ENCODE results near the gene SRGAP2C.
"Not testable (repeated sequence)": the region's sequence is repeated elsewhere in the genome, so short reads cannot be mapped to it uniquely, and the experiment has no call there.

Gene SRGAP2C

DNA sequence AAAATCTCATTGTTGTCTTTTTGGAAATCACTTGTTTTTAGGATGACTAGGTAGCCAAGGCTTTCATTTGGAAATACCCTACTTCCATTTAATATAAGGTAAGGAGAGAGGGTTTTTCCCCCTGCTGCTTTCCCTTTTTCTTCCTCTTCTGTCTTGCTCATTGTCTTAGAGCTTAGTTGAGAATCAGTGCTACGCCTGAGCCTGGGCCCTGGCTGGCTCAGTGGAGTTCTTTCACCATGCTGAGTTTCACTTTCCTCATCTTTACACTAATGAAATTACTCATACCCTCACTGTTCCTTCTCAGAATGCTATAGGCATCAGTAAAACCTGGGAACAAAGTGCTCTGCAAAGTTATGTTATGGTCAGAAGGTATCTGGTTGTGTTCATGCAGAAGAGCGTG is 154.8 kb downstream of the SRGAP2C start:
- DNase-seq (ENCODE audit: low spot score): not testable (repeated sequence)

GRCh38 chr1:121343311-121343906 is 158.6 kb downstream of the SRGAP2C start:
- DNase-seq (ENCODE audit: low spot score): not testable (repeated sequence)

- DNase-seq (ENCODE audit: low spot score): not testable (repeated sequence)
These were observed 159.6 kb downstream of the SRGAP2C start for GRCh38 chr1:121344355-121344754.

DNA sequence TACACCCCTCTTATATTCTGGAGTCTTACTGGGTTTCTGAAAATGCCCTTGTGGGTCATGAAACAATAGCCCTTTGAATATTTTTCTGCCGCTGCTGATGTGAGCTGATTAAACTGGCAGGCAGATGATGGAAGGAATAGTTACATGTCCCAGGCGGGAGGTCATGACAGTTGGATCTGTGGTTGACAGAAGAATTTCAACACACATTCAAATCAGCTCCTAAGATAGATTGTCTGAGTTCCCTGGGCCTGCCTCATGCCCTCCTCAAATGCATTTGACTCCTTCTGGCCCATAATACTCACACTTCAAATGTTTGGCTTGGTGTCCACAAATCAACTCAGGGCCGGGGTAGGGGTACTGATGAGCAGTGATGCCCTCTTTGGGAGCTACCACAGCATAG is 161.9 kb downstream of the SRGAP2C start:
- not testable (repeated sequence) for DNase-seq (ENCODE audit: low spot score)

GRCh38 chr1:121347476-121347875 is 162.7 kb downstream of the SRGAP2C start:
- DNase-seq (ENCODE audit: low spot score): not testable (repeated sequence)

DNA sequence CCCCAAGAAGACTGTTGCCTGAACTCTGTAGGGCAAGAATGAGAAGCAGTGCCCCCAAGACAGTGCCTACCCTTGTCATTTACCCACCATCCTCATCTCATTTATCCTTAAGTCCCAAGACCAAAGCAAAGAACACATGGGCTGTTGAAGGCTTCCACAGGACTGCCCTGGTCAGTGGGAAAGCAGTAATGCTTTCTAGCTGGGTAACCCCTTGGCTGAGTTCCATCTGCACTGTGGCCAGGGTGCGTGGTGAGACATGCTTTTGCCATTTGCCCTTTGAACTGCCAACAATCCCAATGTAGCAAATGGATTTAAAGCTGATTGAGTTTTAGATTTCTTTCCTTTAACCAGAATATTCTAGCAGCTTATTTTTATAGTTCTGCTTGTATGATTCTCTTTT is 163.3 kb downstream of the SRGAP2C start:
- DNase-seq (ENCODE audit: low spot score): not testable (repeated sequence)

- not testable (repeated sequence) for DNase-seq (ENCODE audit: low spot score)
These were observed 164.7 kb downstream of the SRGAP2C start for GRCh38 chr1:121349332-121349967.

- not testable (repeated sequence) for DNase-seq (ENCODE audit: low spot score)
These were observed 171.1 kb downstream of the SRGAP2C start for GRCh38 chr1:121355711-121356420.

DNA sequence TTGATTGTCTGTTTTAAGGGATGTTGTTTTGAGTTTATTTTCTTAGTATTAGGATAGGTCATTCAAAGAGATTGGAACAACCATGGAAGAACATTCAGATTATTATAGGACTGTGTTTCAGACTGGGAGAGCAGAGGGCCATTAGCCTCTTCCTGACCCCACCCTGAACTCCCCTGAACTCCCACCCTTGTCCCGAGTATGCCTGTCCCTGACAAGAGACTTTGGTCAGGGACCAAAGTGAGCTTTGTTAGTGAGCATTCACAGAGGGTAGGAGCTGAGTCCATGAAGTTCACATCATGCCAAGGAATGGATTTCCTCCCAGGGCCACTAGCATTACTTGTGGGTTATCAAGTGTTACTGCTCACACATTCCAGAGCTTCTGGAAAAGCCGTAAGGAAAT is 172.0 kb downstream of the SRGAP2C start:
- not testable (repeated sequence) for DNase-seq (ENCODE audit: low spot score)

DNA sequence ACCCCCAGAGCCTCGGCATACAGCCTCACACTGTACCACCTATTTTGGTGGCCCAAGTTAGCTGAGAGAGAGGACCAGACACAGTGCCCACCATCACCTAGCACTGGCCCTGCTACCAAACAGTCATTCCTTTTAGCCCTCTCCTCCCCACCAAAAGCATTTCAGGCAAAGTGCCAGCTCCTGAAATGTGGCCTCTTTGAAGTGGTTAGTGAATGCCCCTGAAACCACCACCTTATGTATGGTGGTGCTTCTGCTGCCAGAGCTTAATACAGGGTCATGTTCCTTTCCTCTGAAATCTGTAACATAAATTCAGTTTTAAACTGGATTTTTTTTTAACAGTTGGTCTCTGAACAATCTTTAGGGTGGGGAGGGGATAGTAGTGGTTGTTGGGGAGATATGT is 175.8 kb downstream of the SRGAP2C start:
- DNase-seq (ENCODE audit: low spot score): not testable (repeated sequence)

- DNase-seq (ENCODE audit: low spot score): not testable (repeated sequence)
These were observed 176.9 kb downstream of the SRGAP2C start for GRCh38 chr1:121361451-121362233.

- not testable (repeated sequence) for DNase-seq (ENCODE audit: low spot score)
These were observed 177.6 kb downstream of the SRGAP2C start for GRCh38 chr1:121362234-121362883.

DNA sequence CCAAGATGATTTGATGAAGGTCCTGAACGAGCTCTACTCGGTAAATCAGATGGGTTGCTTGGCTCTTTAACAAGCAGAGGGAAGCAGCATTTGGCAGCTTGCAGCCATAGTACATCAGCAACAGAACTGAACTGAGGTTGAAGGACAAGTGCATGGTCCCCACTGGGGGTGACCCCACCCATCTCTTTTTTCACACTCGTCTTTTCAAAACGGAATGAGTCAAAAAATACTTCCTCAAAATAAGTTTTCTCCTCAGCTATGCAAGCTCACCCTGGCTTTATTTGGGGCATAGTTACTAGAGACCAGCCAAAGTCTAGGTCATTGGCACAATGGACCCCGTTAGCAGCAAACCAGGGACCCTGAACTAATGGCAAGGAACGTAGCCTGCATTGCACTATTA is 180.5 kb downstream of the SRGAP2C start:
- not testable (repeated sequence) for DNase-seq (ENCODE audit: low spot score)

DNA sequence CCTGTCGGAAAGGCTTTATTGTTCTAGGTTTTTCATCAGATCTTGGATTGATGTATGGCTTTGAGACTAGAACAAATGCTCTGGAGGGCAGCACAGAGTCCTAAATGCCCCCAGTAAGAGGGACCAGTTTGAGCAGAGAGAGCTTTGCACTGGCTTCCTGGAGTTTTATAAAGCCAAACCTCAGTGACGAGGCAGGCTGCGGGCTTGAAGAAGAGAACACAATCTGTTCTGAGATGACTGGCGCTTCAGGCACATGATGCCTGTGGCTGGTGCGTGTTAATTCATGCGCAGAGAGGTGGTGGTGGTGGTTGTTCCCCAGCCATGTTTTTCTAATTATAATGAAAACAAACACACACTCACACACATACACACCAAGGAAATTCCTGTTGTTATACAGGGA is 180.9 kb downstream of the SRGAP2C start:
- DNase-seq (ENCODE audit: low spot score): not testable (repeated sequence)

DNA sequence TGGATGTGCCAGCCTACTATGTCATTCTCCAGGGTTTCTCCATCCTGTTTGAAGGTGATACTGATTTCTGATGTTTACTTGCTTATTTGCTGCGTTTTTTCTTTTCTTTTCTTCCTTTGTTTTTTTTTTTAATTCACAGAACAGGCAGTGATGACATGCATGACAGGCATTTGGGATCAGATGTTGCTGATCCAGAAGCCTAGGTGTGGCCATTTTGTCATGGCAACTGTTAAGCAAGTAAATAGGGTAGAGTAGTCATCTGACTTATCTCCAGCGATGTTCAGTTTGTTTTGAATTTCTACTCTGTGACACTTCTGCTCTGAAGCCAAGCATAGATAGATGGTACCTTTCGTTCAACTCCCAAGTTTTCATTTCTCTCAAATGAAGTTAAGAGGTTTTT is 181.4 kb downstream of the SRGAP2C start:
- not testable (repeated sequence) for DNase-seq (ENCODE audit: low spot score)

DNA sequence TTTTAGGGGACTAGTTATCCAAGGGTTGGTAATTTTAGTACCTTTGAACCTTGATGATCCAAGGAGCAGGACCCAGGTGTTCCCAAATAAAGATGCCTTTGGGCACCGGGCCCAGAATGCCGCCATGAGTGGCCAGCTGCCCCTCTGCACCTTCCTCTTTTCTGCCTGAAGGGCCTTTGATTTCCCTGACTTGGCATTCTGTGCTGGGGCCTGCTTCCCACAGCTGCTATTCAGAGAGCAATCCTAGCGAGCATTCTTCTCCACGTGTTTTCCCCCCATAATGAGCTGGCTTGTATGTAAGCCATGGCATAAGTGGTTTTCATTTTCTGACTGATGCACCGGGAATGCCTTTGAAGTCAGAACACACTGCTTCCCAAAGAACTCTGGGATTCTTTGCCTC is 184.1 kb downstream of the SRGAP2C start:
- not testable (repeated sequence) for DNase-seq (ENCODE audit: low spot score)

GRCh38 chr1:121369959-121370358 is 185.2 kb downstream of the SRGAP2C start:
- not testable (repeated sequence) for DNase-seq (ENCODE audit: low spot score)

- not testable (repeated sequence) for DNase-seq (ENCODE audit: low spot score)
These were observed 190.1 kb downstream of the SRGAP2C start for GRCh38 chr1:121374851-121375367.

DNA sequence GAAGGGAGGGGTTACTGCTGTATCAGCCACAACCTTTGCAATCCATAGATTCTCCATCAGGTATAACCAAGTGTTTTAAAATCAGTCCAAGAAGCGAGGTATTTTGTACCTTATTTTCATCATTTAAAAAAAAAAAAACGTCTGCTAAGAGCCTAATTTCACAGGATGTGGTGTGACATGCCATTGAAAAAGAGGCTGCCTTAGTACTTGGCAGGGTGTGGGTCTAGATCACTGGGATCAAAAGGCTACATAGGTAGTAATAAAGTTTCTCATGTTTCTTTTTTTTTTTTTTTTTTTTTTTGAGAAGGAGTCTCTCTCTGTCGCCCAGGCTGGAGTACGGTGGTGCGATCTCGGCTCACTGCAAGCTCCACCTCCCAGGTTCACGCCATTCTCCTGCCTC is 192.2 kb downstream of the SRGAP2C start:
- DNase-seq (ENCODE audit: low spot score): not testable (repeated sequence)

GRCh38 chr1:121378757-121379156 is 194.0 kb downstream of the SRGAP2C start:
- not testable (repeated sequence) for DNase-seq (ENCODE audit: low spot score)

GRCh38 chr1:121384754-121385153 is 200.0 kb downstream of the SRGAP2C start:
- DNase-seq (ENCODE audit: low spot score): not testable (repeated sequence)
